ENCODE data around the gene TMEM200A. TPM values are rescaled to one million over a fixed set of nuclear protein-coding genes. Genes with fewer than 3 reads are reported as not detected.
"Not testable (repeated sequence)": the region's sequence is repeated elsewhere in the genome, so short reads cannot be mapped to it uniquely, and the experiment has no call there.

The TMEM200A gene
- polyA plus RNA-seq (ENCODE audit: insufficient read length) = 10.9 TPM

- DNase-seq = peak; percentile 75
Observed at GRCh38 chr6:130365166-130366106, at the start of gene TMEM200A. TSS of gene TMEM200A (plus strand) at chr6:130366017. CDS start at chr6:130440423, 74,406 bp downstream.

DNA sequence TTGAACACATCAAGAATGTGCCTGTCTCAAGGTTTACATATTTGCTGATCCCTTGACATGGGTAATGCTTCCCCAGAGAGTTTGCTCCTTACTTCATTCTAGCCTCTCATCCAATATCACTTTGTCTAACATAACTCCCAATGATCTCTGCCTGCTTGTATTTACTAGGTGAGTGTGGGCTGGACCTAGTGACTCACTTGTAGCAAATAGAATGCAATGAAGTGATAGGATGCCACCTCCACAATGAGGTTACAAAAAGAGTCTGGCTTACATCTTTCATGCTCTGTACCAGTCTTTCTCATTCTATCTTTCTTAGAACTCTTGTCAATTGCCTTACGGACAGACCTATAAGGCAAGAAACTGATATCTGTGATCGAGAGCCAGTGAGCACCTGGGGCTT is 44.9 kb upstream of the TMEM200A start:
- DNase-seq = no peak

DNA sequence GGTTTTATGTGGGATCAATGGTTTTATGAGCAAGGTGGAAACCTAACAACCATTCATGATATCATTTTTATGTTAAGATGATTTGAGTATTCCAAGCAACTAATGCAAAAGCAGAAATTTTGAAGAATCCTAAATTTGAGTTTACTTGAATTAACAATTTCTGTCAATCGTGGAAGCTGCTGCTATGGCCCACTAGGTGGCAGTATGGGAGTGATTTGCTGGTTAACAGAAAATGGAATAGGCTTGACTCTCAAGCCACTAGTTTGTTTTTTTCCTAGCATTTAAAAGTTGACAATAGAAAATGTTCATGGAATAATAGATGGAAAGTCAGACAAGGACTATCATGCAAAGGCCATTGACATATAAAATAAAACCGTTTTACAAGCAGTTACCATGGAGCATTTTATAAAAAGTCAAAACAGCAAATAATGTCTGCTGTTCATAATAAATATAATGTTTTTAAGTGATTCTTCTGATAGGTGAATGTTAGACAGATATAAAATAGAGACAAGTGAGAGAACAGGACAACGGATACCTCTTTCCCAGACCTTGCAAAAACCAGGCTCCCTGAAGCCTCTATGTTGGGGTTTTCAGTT is 43.0 kb upstream of the TMEM200A start:
- peak; percentile 64 for DNase-seq

GRCh38 chr6:130324657-130325056 is 41.2 kb upstream of the TMEM200A start:
- no peak for DNase-seq

- DNase-seq = no peak
Observed at GRCh38 chr6:130326496-130326895, 39.3 kb upstream of the TMEM200A start.

- DNase-seq = no peak
Observed at GRCh38 chr6:130337534-130337933, 28.3 kb upstream of the TMEM200A start.

- DNase-seq = not testable (repeated sequence)
Observed at GRCh38 chr6:130346324-130346723, 19.5 kb upstream of the TMEM200A start.

GRCh38 chr6:130354322-130354721 is 11.5 kb upstream of the TMEM200A start:
- DNase-seq = no peak

DNA sequence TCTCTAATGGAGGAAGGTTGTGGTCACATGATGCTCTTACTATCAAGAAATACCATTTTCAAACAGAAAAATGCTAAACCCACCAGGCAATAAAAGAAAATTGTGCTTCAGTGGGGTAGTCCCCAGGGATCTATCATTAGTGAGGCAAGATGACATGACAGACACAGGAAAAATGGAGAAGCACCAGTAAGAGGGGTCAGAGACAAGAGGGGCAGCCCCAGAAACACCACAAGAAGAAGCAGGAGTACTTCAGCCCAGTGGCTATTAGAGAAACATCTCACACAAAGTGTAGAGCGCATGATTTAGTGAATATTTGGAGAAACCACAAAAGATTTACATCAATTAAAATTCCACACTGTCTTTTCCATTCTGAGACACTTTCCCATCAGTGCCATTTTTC is 10.2 kb upstream of the TMEM200A start:
- DNase-seq = no peak

DNA sequence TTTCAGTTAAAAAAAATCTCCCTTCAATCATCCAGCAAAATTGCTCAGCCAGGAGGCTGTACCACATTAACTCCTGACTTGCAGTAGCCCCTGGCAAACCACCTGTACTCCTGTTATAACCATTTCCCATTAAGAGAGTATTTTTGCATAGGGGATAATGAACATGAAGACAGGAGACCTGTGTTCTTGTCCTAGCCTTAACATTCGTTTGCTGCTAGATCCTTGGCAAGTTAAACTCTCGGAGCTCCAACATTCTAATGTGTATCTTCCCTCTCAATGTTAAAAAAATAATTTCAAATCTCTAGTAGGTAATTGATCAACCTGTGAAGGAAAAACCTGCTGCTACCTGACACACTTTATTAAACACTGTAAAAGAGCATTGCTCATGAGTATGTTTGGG is 8.4 kb upstream of the TMEM200A start:
- DNase-seq = no peak

DNA sequence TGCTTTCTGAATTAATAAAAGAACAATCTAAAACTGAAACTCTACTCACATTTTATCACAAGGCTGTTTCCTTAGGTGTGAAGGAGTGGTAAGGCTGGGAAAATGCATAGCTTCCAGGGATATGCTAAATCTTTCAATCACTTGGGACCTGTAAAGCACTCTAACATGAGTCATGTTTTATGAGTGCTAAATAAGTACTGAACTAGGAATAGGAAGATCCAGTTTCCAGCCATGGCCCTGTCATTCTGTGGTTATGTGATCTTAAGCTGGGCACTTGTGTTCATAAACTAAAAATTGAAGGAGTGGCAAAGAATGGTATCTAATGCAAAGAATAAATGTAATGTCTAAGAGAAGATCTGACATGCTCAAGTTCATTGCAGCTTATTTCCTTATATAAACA is 6.1 kb upstream of the TMEM200A start:
- DNase-seq = no peak

DNA sequence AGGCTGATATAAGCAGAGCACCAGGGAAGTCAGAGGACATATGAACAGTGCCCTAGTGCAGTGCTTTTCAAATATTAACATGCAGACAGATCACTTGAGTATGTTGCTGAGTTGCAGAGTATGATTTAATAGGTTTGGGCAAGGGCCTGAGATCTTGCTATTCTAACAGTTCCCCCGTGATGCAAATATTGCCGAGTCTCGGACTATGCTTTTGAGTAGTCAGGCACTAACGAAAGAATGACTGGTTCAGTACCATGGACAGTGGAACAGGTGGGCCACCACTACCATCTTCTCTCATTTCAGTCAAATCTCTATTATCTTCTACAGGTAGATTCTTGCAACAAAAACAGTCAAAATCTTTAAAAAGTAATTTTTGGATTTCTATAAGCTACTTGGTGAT is 3.7 kb upstream of the TMEM200A start:
- DNase-seq = no peak

DNA sequence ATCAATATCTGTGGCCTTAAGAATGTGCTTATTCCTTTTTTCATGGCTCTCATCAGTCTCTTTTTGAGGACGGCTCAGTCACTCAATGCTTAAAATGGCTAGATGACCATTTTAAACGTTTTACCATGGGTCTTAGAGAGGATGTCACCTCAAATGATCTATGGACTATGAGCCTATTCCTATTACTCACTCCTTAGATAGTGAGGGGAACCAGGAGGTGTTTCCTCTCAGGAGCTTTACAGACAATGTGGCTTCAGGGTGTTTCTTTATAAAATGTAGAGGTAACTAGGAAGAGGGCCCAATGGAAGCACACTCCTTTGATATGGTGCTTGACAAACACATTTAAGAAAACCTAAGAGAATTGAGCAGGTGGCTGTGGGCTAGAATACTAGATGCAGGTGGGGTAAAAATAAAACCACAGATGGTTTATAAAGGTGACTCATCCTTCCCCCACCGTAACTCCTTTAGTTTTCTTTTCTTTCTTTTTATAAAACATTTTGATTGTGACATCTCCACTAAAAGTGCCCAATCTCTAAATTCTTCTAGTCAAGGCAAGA is 1.5 kb upstream of the TMEM200A start:
- DNase-seq = no peak

GRCh38 chr6:130366107-130367005 is 539 bp downstream of the TMEM200A start:
- peak; percentile 29 for DNase-seq

DNA sequence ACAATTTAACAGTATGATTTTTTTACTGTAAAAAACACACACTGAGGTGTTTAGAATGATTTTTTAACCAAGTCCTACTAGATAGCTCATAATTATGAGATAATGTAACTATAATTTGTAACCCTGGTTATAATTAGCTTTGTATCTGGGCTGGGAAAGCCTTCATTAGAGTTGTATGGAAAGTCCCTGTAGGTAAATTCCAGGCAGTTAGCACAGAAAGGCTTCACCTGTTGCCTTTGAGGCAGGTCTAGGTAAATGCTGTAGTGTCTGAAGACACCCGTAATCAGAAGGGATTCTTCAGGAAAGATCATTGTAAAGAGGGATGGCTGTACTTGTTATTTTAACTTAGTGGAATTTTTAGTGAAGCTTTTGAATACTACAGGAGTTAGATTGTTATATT is 1.9 kb downstream of the TMEM200A start:
- DNase-seq = no peak

DNA sequence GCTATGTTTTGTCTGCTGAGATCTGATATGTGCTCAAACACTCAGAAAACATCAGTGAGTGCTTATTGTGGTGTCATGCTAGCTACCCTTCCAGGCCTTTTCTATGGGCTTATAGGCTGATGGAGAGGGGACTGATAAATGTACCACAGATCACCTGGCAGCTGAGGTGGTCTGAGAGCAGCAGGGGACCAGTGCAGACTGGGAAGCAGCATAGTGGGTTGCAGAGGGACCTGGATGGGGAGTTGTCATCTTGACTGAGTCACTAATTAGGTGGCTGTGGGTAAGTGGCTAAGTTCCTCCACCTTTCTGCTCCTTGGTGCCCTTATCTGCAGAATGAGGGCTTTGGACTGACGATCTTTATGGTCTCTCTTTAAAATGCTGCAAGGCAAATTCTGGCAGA is 2.8 kb downstream of the TMEM200A start:
- DNase-seq = no peak

DNA sequence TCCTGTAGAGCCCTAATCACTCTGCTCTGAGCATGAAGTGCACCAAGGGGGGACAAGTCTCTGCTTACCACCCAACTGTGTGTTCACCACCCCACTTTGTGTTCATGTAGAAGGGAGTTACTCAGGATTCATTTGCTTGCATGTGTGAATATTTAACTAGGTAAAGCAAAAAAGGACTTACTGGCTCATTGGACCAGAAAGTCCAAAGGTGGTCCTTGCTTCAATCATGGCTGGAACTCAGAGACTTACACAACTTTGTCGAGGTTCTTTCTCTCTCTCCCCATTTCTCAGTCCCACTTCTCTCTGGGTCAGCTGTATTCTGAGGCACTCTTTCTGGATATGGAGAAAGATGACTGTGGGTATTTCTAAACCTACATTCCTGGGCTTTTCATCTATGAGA is 4.0 kb downstream of the TMEM200A start:
- DNase-seq = no peak

- no peak for DNase-seq
Observed at GRCh38 chr6:130371921-130372420, 6.2 kb downstream of the TMEM200A start.

DNA sequence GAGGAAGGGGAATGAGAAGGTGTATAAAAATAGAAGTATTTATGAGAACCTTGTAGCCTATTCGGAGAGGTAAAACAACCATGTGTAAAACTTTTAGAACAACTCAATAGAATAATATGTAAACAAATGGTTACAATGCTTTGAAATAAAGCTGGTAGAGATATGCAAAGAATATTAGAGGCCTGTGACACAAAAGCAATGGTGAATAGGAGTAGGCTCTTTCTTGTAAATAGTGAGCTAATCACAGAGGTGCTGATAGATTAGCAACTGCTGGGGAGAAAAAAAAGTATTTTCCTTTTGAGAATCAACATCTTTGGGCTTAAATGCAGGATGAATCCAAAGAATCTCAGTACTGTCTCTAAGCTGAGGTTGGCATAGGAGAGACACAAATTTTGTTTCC is 7.0 kb downstream of the TMEM200A start:
- no peak for DNase-seq

DNA sequence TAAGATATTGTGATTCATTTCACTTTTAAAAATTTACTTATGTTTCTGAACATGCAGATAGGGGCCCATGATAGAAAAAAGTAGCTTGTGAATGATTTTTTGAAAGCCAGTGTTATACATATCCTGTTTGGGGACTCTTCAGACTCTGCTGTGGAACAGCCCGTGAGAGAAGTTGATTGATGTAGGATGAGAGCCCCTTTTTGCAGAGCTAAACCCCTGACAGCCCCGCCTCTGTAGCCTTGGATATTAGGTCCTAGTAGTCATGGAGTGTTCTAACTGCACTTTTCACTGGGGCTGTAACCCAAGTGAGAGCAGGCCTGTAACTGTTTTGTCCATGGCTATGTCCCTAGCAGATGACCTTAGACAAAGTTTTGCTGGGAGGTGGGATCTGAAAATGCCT is 8.2 kb downstream of the TMEM200A start:
- DNase-seq = no peak

DNA sequence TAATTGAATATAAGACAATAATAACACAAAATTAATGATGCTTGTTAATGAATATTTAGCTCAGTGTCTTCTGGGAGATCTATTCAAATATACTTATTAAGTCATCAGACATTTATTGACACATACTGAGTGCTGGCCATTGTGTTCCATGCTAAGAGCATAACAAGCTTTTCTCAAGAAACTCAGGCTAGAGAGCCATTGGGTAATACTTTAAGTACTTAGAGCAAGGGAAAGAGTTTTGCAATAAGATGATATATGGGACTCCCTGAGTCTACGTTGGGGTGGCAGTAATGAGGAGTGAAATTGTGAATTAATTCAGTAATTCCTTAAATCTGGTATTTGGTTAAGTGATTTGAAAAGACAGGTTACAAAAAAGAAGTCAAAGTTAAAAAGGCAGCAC is 11.1 kb downstream of the TMEM200A start:
- no peak for DNase-seq

DNA sequence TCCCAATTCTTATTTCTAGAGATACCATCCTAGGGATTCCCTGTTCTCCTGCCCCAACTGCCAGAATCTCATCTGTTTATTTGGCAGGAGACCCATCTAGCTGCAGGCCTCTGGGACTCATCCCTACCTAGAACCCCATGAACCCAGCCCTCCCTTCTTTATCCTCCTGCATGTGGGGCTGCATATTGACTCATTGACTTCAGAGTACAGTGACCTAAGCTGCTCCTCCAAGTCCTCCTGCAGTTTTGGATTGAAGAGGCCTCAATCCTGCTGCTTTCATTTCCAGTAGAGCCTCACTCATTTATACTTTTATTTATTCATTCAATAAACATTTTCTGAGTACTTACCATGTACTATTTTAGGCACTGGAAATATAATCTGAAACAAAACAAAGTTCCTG is 11.6 kb downstream of the TMEM200A start:
- no peak for DNase-seq

Data from hindlimb muscle (tissue), 1 donor.